Colonic mucosa (tissue), 4 donors: ENCODE data around the gene ADARB2. TPM values are rescaled to one million over a fixed set of nuclear protein-coding genes. Genes with fewer than 3 reads are reported as not detected.

Experiments
- DNase-seq: peaks from one replicate; pipeline ENCODE4 v3.0.0-alpha.2; 2020
- H3K27ac ChIP-seq: fragments of 200-600 bp; one replicate; pipeline ENCODE4 v1.8.0; 2021
- H3K27me3 ChIP-seq: fragments of 200-600 bp; one replicate; pipeline ENCODE4 v1.8.0; 2021
- H3K36me3 ChIP-seq: fragments of 200-600 bp; one replicate; pipeline ENCODE4 v1.8.0; 2021
- H3K4me1 ChIP-seq: fragments of 200-600 bp; one replicate; pipeline ENCODE4 v1.8.0; 2021; ENCODE audit warnings: mild to moderate bottlenecking
- H3K4me3 ChIP-seq: fragments of 200-600 bp; one replicate; pipeline ENCODE4 v1.8.0; 2021
- H3K9ac ChIP-seq, 2 donors: one replicate each; pipeline ENCODE4 v1.7.0; 2013; ENCODE audit warnings: control low read depth in 2 of 2, low read depth in 2 of 2, low read length in 2 of 2
- H3K9me3 ChIP-seq: fragments of 200-600 bp; one replicate; pipeline ENCODE4 v1.8.0; 2021
- intact Hi-C: fragments of 100-400 bp; cut with DNase I; formaldehyde crosslinking; loops from one replicate; pipeline ENCODE4 v1.14.1; 2022
- total RNA-seq, 2 donors: library from RNA; stranded (reverse); fragmentation: NEBNext Ultra II Directional in 1 of 2; extraction: Animal tissue kit (Norgen Biotek cat#: 25700) in 1 of 2; gene quantifications; one replicate each; pipeline ENCODE4 v1.2.1, GENCODE V29; 2021
- TF ChIP-seq, protein P1 (sequence below): fragments of 200-600 bp; IDR thresholded peaks from one replicate; pipeline ENCODE4 v1.8.0; 2022; ENCODE audit warnings: antibody characterized with exemption, mild to moderate bottlenecking
- donor health status: healthy.
- donor health status: DM: no; HTN: no; CAD: no.
- donor health status: DM: no; HTN: no; CAD: no.

The ADARB2 gene
- total RNA-seq, 2 donors from 2014 or later = 0.19 TPM; not detected in 1

DNA sequence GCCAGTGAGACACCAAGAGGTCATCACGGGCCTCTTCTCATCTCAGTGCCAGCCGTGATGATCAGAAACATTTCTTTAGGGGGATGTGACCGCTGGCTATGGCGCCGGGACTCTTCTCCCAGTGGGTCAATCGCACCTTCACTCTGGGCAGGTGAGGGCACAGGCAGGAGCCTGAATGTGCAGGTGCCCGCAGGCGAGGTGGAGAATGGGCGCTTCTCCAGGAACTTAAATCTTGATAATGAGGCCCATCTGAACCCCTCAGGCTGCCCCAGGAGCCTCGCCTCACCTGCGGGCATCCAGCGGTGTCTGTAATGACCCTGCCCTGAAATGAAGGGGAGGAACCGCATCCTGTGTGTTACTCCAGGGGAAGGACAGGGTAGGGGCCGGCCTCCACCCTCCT is 204.7 kb downstream of the ADARB2 start:
- Histone ChIP-seq H3K9me3 (no peaks in the 10 kb centered on the region), H3K27me3 (no peaks in the 10 kb centered on the region), H3K4me3 (no peak overlapping the region), H3K9ac (no peak overlapping the region), H3K27ac (no peak overlapping the region), H3K36me3 (no peaks in the 10 kb centered on the region), H3K4me1 (no peaks in the 10 kb centered on the region)
- DNase-seq = no peak
- intact Hi-C loops = no loop called here
- TF ChIP-seq, protein P1, sequence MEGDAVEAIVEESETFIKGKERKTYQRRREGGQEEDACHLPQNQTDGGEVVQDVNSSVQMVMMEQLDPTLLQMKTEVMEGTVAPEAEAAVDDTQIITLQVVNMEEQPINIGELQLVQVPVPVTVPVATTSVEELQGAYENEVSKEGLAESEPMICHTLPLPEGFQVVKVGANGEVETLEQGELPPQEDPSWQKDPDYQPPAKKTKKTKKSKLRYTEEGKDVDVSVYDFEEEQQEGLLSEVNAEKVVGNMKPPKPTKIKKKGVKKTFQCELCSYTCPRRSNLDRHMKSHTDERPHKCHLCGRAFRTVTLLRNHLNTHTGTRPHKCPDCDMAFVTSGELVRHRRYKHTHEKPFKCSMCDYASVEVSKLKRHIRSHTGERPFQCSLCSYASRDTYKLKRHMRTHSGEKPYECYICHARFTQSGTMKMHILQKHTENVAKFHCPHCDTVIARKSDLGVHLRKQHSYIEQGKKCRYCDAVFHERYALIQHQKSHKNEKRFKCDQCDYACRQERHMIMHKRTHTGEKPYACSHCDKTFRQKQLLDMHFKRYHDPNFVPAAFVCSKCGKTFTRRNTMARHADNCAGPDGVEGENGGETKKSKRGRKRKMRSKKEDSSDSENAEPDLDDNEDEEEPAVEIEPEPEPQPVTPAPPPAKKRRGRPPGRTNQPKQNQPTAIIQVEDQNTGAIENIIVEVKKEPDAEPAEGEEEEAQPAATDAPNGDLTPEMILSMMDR = no peak

GRCh38 chr10:1531883-1532597 is 205.3 kb downstream of the ADARB2 start:
- Histone ChIP-seq H3K9me3 (no peaks in the 10 kb centered on the region), H3K36me3 (no peaks in the 10 kb centered on the region), H3K27me3 (no peaks in the 10 kb centered on the region), H3K27ac (no peak overlapping the region), H3K4me1 (no peaks in the 10 kb centered on the region), H3K4me3 (no peak overlapping the region), H3K9ac (no peak overlapping the region)
- TF ChIP-seq, protein P1 = no peak
- no peak for DNase-seq
- intact Hi-C loops = no loop called here

DNA sequence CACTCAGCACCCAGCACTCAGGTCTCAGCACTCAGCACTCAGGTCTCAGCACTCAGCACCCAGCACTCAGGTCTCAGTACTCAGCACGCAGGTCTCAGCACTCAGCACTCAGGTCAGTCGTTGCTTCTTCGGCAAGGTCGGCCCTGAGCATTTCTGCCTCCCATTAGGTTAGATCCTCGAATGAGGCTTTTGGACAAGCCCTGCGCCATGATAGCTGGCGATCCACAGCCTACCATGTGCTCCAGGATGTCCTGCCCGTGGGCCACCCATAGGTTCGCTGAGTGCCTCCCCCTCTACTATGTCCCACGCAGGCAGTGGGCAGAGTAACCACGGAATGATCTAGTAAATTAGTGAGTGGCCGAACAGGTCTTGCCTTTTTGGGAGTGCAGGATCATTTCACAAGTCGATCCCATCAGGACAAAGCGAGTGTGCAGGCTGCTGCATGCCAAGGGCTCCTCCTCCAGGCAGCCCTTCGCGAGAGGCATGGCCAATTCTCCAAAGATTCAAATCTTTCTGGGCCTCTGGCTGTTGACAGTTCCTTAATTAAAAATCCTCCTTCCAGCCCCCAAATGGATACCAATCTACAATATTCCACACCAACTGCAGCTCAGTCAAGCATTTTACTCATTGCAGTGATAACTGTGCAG is 206.3 kb downstream of the ADARB2 start:
- H3K27me3 ChIP-seq = no peaks in the 10 kb centered on the region
- no peaks in the 10 kb centered on the region for H3K9me3 ChIP-seq
- TF ChIP-seq, protein P1 = no peak
- no peak for DNase-seq
- H3K27ac ChIP-seq = no peak overlapping the region
- no peaks in the 10 kb centered on the region for H3K36me3 ChIP-seq
- intact Hi-C loops = no loop called here
- no peak overlapping the region for H3K9ac ChIP-seq
- H3K4me3 ChIP-seq = no peak overlapping the region
- no peaks in the 10 kb centered on the region for H3K4me1 ChIP-seq

DNA sequence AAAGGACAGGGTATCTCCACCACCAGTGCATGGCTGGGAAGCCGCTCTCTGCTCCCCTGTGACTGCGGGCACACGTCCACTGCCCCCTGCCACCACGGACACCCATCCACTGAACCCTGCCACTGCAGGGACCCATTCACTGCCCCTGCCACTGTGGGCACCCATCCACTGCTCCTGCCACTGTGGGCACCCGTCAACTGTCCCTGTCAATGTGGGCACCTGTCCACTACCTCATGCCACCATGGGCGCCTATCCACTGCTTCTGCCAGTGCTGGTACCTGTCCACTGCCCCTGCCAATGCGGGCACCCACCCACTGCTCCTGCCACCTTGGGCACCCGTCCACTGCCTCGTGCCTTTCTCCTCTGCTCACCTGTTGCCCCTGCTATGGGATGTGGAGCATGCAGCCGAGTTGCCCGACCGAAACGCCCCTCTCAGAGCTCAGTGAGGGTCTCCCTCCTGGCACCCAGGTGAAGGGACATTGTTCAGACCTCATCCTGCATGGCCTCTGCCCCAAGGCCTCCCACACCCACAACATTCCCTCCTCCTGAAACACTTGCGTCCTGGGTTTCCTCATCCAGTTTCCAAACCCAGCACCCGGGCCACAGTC is 207.4 kb downstream of the ADARB2 start:
- TF ChIP-seq, protein P1 = no peak
- DNase-seq = no peak
- intact Hi-C loops = no loop called here
- no peak overlapping the region for H3K9ac ChIP-seq
- no peaks in the 10 kb centered on the region for H3K9me3 ChIP-seq
- H3K36me3 ChIP-seq = no peaks in the 10 kb centered on the region
- H3K27ac ChIP-seq = no peak overlapping the region
- no peaks in the 10 kb centered on the region for H3K27me3 ChIP-seq
- no peaks in the 10 kb centered on the region for H3K4me1 ChIP-seq
- H3K4me3 ChIP-seq = no peak overlapping the region

DNA sequence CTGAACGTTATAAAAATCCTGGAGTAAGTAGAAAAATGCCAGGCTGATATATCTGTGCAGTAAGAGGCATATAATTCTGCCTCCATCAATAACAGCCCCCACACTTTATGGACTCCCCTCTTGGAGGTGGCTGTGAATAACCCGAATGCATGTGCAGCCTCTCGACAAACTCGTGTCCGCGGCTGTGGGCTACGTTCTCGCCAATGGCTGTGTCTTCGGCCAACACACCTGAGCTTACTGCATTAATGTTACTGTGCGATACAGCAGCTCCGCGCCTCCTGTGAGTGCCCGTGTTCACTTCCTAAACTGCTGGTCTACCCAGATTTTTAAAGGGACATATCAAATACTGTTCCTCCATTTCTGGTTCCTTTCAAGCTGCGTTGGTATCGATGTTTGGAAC is 209.4 kb downstream of the ADARB2 start:
- Histone ChIP-seq H3K4me1 (no peaks in the 10 kb centered on the region), H3K27ac (no peak overlapping the region), H3K36me3 (no peaks in the 10 kb centered on the region), H3K27me3 (no peaks in the 10 kb centered on the region), H3K9me3 (no peaks in the 10 kb centered on the region), H3K9ac (no peak overlapping the region), H3K4me3 (no peak overlapping the region)
- TF ChIP-seq, protein P1 = no peak
- intact Hi-C loops = no loop called here
- no peak for DNase-seq
